GM12891 (cell line): ENCODE measurements around the gene PRF1.

Experiments used
- POLR2A ChIP-seq: IDR thresholded peaks from 2 replicates; pipeline ENCODE4 v1.6.1; 2011; ENCODE audit warnings: low read depth, low read length, control low read depth
- POLR2AphosphoS5 ChIP-seq: IDR thresholded peaks from 2 replicates; pipeline ENCODE4 v1.6.1; 2011; ENCODE audit warnings: low read depth, low read length, control low read depth

GRCh38 chr10:70595566-70596016, 7.0 kb downstream of the PRF1 start:
- no peak for TF ChIP-seq POLR2A
- no peak for TF ChIP-seq POLR2AphosphoS5
